Measurements from ENCODE around the gene FAM43B.

- TF ChIP-seq POLR2AphosphoS5 (IDR thresholded peaks at IDR 0.05; ENCODE audit: low read depth, low read length) (no peak), POLR2A (IDR thresholded peaks at IDR 0.05; ENCODE audit: low read depth, low read length) (no peak), TAF1 (IDR thresholded peaks at IDR 0.05; ENCODE audit: low read depth, low read length) (no peak)
Observed at GRCh38 chr1:20521960-20522861, 30.2 kb upstream of the FAM43B start.
